ENCODE data around the gene MAPK9. TPM values are rescaled to one million over a fixed set of nuclear protein-coding genes. Genes with fewer than 3 reads are reported as not detected.

The MAPK9 gene
- total RNA-seq, 1 experiment from 2014 or later, result 38.6 TPM

DNA sequence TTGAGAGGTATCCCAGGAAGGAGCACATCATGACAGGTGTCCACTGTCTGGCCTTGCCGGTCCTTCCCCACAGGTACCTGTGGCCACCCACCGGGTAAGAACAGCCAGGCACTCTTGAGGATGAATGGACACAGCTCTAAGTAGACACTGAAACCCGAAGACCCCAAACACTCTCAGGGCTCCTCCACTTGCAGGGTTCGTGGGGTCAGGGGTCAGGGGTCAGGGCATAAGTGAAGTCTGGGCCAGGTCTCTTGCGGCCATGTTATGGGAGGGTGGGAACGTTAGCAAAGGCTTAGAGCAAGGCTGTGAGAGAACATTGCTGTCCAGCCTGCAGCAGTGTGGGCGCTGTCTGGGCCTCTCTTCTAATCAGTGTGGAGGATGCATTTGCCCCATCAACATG, 40.0 kb downstream of the MAPK9 start:
- Histone ChIP-seq H3K4me1 (ENCODE audit: insufficient read depth, low read length) (no peaks in the 10 kb centered on the region), H3T11ph (ENCODE audit: low read length) (no peak overlapping the region), H2BK5ac (ENCODE audit: insufficient read length, low read length) (no peak overlapping the region), H4K91ac (ENCODE audit: insufficient read length, low read depth, low read length) (no peak overlapping the region), H2BK20ac (ENCODE audit: low read depth, low read length, poor library complexity, severe bottlenecking) (no peak overlapping the region), H4K5ac (ENCODE audit: insufficient read length, low read depth, low read length) (no peak overlapping the region), H3K18ac (ENCODE audit: insufficient read length, low read depth, low read length) (no peak overlapping the region), H4K8ac (replicated peaks; ENCODE audit: insufficient read length, low read depth, low read length) (no peak overlapping the region), H3K27me3 (ENCODE audit: insufficient read depth, low read length) (no peaks in the 10 kb centered on the region), H3K56ac (ENCODE audit: insufficient read length, low read depth, low read length) (no peak overlapping the region), H3K79me2 (ENCODE audit: insufficient read depth, low read length) (no peaks in the 10 kb centered on the region), H3K23me2 (ENCODE audit: insufficient read length, low read depth, low read length, poor library complexity, severe bottlenecking) (no peaks in the 10 kb centered on the region), H3K23ac (ENCODE audit: insufficient read length, low read depth, low read length) (no peak overlapping the region), H3K79me1 (ENCODE audit: insufficient read depth, low read depth, low read length, poor library complexity, severe bottlenecking) (no peaks in the 10 kb centered on the region), H3K27ac (ENCODE audit: insufficient read length, low read depth, low read length) (no peak overlapping the region), H2BK120ac (ENCODE audit: low read depth, low read length, poor library complexity, severe bottlenecking) (no peak overlapping the region), H3K9me3 (ENCODE audit: control insufficient read depth, low read depth, low read length) (peaks cover 53% of the 10 kb centered on the region), H3K4me2 (ENCODE audit: insufficient read depth, insufficient read length, low read length) (no peak overlapping the region), H3K4ac (ENCODE audit: low read depth, low read length) (no peak overlapping the region), H4K20me1 (ENCODE audit: control insufficient read depth, insufficient read depth, insufficient read length) (no peaks in the 10 kb centered on the region), H2BK15ac (ENCODE audit: low read depth, low read length) (no peak overlapping the region), H3K14ac (ENCODE audit: insufficient read depth, low read length) (no peak overlapping the region; the same call in 1 of the 2 replicates), H2AK5ac (ENCODE audit: insufficient read length, low read length) (no peak overlapping the region), H3K9ac (ENCODE audit: extremely low read depth, insufficient read length, low read length) (no peak overlapping the region), H2BK12ac (ENCODE audit: insufficient read length, low read depth, low read length) (no peak overlapping the region), H2AFZ (ENCODE audit: low read length) (no peak overlapping the region)
- H3K4me3 Mint-ChIP-seq, result no peak overlapping the region
- peaks cover 65 to 66% of the 10 kb centered on the region in 2 experiments for H3K9me3 Mint-ChIP-seq
- H3K27ac Mint-ChIP-seq, result no peak overlapping the region
- peaks cover 6% of the 10 kb centered on the region for H3K27me3 Mint-ChIP-seq (ENCODE audit: low read depth)
- H3K36me3 Mint-ChIP-seq (ENCODE audit: insufficient read depth in 1 of 3, low read depth in 3 of 3), result peaks cover 89 to 96% (median 93%) of the 10 kb centered on the region in 3 experiments
- TF ChIP-seq, protein P1, sequence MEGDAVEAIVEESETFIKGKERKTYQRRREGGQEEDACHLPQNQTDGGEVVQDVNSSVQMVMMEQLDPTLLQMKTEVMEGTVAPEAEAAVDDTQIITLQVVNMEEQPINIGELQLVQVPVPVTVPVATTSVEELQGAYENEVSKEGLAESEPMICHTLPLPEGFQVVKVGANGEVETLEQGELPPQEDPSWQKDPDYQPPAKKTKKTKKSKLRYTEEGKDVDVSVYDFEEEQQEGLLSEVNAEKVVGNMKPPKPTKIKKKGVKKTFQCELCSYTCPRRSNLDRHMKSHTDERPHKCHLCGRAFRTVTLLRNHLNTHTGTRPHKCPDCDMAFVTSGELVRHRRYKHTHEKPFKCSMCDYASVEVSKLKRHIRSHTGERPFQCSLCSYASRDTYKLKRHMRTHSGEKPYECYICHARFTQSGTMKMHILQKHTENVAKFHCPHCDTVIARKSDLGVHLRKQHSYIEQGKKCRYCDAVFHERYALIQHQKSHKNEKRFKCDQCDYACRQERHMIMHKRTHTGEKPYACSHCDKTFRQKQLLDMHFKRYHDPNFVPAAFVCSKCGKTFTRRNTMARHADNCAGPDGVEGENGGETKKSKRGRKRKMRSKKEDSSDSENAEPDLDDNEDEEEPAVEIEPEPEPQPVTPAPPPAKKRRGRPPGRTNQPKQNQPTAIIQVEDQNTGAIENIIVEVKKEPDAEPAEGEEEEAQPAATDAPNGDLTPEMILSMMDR (conservative IDR thresholded peaks at IDR 0.05), result no peak
- no peak for DNase-seq
- no CpG with 5 or more reads among the region's 7 CpGs for WGBS (ENCODE audit: extremely low coverage, insufficient read length, low lambda C conversion rate)
- H3K4me1 Mint-ChIP-seq, result no peaks in the 10 kb centered on the region

Measured in H9 (cell line).